ENCODE results near the gene RNF220. TPM values are rescaled to one million over a fixed set of nuclear protein-coding genes. Genes with fewer than 3 reads are reported as not detected.

RNF220 gene
- polyA plus RNA-seq, 1 donor from 2014 or later, result 142 TPM

GRCh38 chr1:44696101-44696500 lies 291.0 kb downstream of the RNF220 start:
- Histone ChIP-seq H3K9me2 (ENCODE audit: insufficient read depth, low read length) (no peaks in the 10 kb centered on the region), H4K20me1 (ENCODE audit: insufficient read depth) (no peaks in the 10 kb centered on the region), H3K79me2 (replicated peaks; ENCODE audit: insufficient read depth, low read length) (no peaks in the 10 kb centered on the region), H2AFZ (ENCODE audit: low read depth, low read length) (no peak overlapping the region), H3K36me3 (ENCODE audit: insufficient read depth, low read length) (no peaks in the 10 kb centered on the region), H3K9ac (ENCODE audit: low read length) (no peak overlapping the region), H3K4me3 (ENCODE audit: low read length) (no peak overlapping the region), H3F3A (ENCODE audit: insufficient read depth, low read length, poor library complexity, severe bottlenecking) (no peaks in the 10 kb centered on the region), H3K27ac (ENCODE audit: low read length) (no peak overlapping the region), H3K9me3 (ENCODE audit: low read length) (no peaks in the 10 kb centered on the region), H3K4me2 (ENCODE audit: low read length) (no peak overlapping the region), H3K27me3 (ENCODE audit: insufficient read depth, low read depth, low read length) (no peaks in the 10 kb centered on the region)
- no peak for TF ChIP-seq MXI1 (conservative IDR thresholded peaks at IDR 0.05; ENCODE audit: poor library complexity, severe bottlenecking)
- no peak for TF ChIP-seq EZH2 (IDR thresholded peaks at IDR 0.05; ENCODE audit: borderline replicate concordance, insufficient read depth, low read length, poor library complexity, severe bottlenecking)
- no peak for TF ChIP-seq RAD21 (conservative IDR thresholded peaks at IDR 0.05)
- TF ChIP-seq SMC3 (conservative IDR thresholded peaks at IDR 0.05; ENCODE audit: poor library complexity), result no peak
- TF ChIP-seq EP300 (conservative IDR thresholded peaks at IDR 0.05; ENCODE audit: poor library complexity, severe bottlenecking), result no peak
- no peak for TF ChIP-seq REST (IDR thresholded peaks at IDR 0.05; ENCODE audit: borderline replicate concordance)
- no peak for TF ChIP-seq TAF1 (IDR thresholded peaks at IDR 0.05; ENCODE audit: low read depth)

GRCh38 chr1:44696789-44697345 lies 291.8 kb downstream of the RNF220 start:
- no peak overlapping the region for H3K27ac ChIP-seq (ENCODE audit: low read length)
- TF ChIP-seq MXI1 (conservative IDR thresholded peaks at IDR 0.05; ENCODE audit: poor library complexity, severe bottlenecking) (no peak), RAD21 (conservative IDR thresholded peaks at IDR 0.05) (no peak), EZH2 (IDR thresholded peaks at IDR 0.05; ENCODE audit: borderline replicate concordance, insufficient read depth, low read length, poor library complexity, severe bottlenecking) (no peak), SMC3 (conservative IDR thresholded peaks at IDR 0.05; ENCODE audit: poor library complexity) (no peak), TAF1 (IDR thresholded peaks at IDR 0.05; ENCODE audit: low read depth) (no peak), REST (IDR thresholded peaks at IDR 0.05; ENCODE audit: borderline replicate concordance) (no peak), CTCF (IDR thresholded peaks at IDR 0.05; ENCODE audit: poor library complexity, severe bottlenecking) (no peak)
- H2AFZ ChIP-seq (ENCODE audit: low read depth, low read length), result no peak overlapping the region
- H3F3A ChIP-seq (ENCODE audit: insufficient read depth, low read length, poor library complexity, severe bottlenecking), result no peaks in the 10 kb centered on the region
- no peaks in the 10 kb centered on the region for H3K27me3 ChIP-seq (ENCODE audit: insufficient read depth, low read depth, low read length)
- H3K79me2 ChIP-seq (replicated peaks; ENCODE audit: insufficient read depth, low read length), result no peaks in the 10 kb centered on the region
- no peak overlapping the region for H3K4me2 ChIP-seq (ENCODE audit: low read length)
- no peak overlapping the region for H3K4me3 ChIP-seq (ENCODE audit: low read length)
- no peak overlapping the region for H3K9ac ChIP-seq (ENCODE audit: low read length)
- H3K9me2 ChIP-seq (ENCODE audit: insufficient read depth, low read length), result no peaks in the 10 kb centered on the region
- H3K9me3 ChIP-seq (ENCODE audit: low read length), result no peaks in the 10 kb centered on the region
- no peaks in the 10 kb centered on the region for H4K20me1 ChIP-seq (ENCODE audit: insufficient read depth)
- no peaks in the 10 kb centered on the region for H3K36me3 ChIP-seq (ENCODE audit: insufficient read depth, low read length)
